OCI-LY1 (cell line): ENCODE results near the gene TM4SF1.

ENCODE experiments used
- CTCF ChIP-seq: fragments of 200-600 bp; sonication (generic), shearing (Covaris generic); IDR thresholded peaks from 2 replicates; pipeline ENCODE4 v1.5.1; 2017; ENCODE audit warnings: mild to moderate bottlenecking, antibody characterized with exemption, low read length, moderate library complexity, mixed read lengths
- EZH2 ChIP-seq: fragments of 200-600 bp; sonication (generic), shearing (Covaris generic); IDR thresholded peaks from 2 replicates; pipeline ENCODE4 v1.8.0; 2017; ENCODE audit warnings: borderline replicate concordance, mixed run types, mild to moderate bottlenecking, antibody characterized with exemption, low read length, moderate library complexity, mixed read lengths

- TF ChIP-seq CTCF, result no peak
- TF ChIP-seq EZH2, result no peak
These were observed 57.7 kb downstream of the TM4SF1 start for GRCh38 chr3:149319750-149320149.
